Measurements from ENCODE around the gene FHL3. TPM values are rescaled to one million over a fixed set of nuclear protein-coding genes. Genes with fewer than 3 reads are reported as not detected.

The FHL3 gene
- total RNA-seq, 2 donors from 2014 or later, result 7.3 to 7.8 TPM

GRCh38 chr1:37952738-37953137, 52.6 kb downstream of the FHL3 start:
- intact Hi-C loops (cut with DNase I), result no loop called here

GRCh38 chr1:37951783-37952624, 53.3 kb downstream of the FHL3 start:
- intact Hi-C loops (cut with DNase I), result no loop called here
- no peak for DNase-seq

More at GRCh38 chr1:37952738-37953137, 52.6 kb downstream of the FHL3 start:
- ATAC-seq, result no peak
- Histone ChIP-seq H3K4me1 (no peaks in the 10 kb centered on the region), H3K36me3 (replicated peaks in 1 of 2; ENCODE audit: insufficient read depth in 1 of 2, low read depth in 2 of 2) (peaks cover 0 to 3% of the 10 kb centered on the region in 2 donors), H3K9me3 (no peaks in the 10 kb centered on the region), H3K27me3 (no peaks in the 10 kb centered on the region), H3K27ac (no peak overlapping the region), H3K4me3 (no peak overlapping the region)
- no peak for DNase-seq
- 76 to 88% methylated on average over 3 of the region's 3 CpGs for WGBS, 2 donors
- no peak for TF ChIP-seq POLR2A (IDR thresholded peaks at IDR 0.05)
- TF ChIP-seq CTCF (IDR thresholded peaks at IDR 0.05), result no peak

GRCh38 chr1:37951041-37951782, 54.1 kb downstream of the FHL3 start:
- DNase-seq, result no peak
- no peak for ATAC-seq
- 77 to 80% methylated on average over 11 of the region's 11 CpGs for WGBS, 2 donors

More at GRCh38 chr1:37951783-37952624, 53.3 kb downstream of the FHL3 start:
- WGBS, 2 donors, result 64 to 74% methylated on average over 4 of the region's 4 CpGs
- Histone ChIP-seq H3K27ac (no peak overlapping the region), H3K27me3 (no peaks in the 10 kb centered on the region), H3K36me3 (replicated peaks in 1 of 2; ENCODE audit: insufficient read depth in 1 of 2, low read depth in 2 of 2) (no peaks in the 10 kb centered on the region), H3K4me1 (peaks cover 5% of the 10 kb centered on the region), H3K4me3 (no peak overlapping the region), H3K9me3 (no peaks in the 10 kb centered on the region)
- no peak for ATAC-seq
- TF ChIP-seq CTCF (IDR thresholded peaks at IDR 0.05) (no peak), POLR2A (IDR thresholded peaks at IDR 0.05) (no peak)

GRCh38 chr1:37949524-37950152, 55.7 kb downstream of the FHL3 start:
- Histone ChIP-seq H3K36me3 (replicated peaks in 1 of 2; ENCODE audit: insufficient read depth in 1 of 2, low read depth in 2 of 2) (no peaks in the 10 kb centered on the region), H3K4me1 (peaks cover 21% of the 10 kb centered on the region), H3K9me3 (no peaks in the 10 kb centered on the region), H3K4me3 (no peak overlapping the region), H3K27ac (no peak overlapping the region), H3K27me3 (no peaks in the 10 kb centered on the region)
- TF ChIP-seq POLR2A (IDR thresholded peaks at IDR 0.05) (no peak), CTCF (IDR thresholded peaks at IDR 0.05) (no peak)
- no peak for DNase-seq
- 31 to 43% methylated on average over 5 to 6 of the region's 6 CpGs for WGBS, 2 donors
- no peak for ATAC-seq
- intact Hi-C loops (cut with DNase I), result no loop called here

More at GRCh38 chr1:37951041-37951782, 54.1 kb downstream of the FHL3 start:
- no peak for TF ChIP-seq CTCF (IDR thresholded peaks at IDR 0.05)
- no peak for TF ChIP-seq POLR2A (IDR thresholded peaks at IDR 0.05)
- H3K4me1 ChIP-seq, result peaks cover 7% of the 10 kb centered on the region
- no peak overlapping the region for H3K27ac ChIP-seq
- H3K27me3 ChIP-seq, result no peaks in the 10 kb centered on the region
- H3K36me3 ChIP-seq (replicated peaks in 1 of 2; ENCODE audit: insufficient read depth in 1 of 2, low read depth in 2 of 2), result no peaks in the 10 kb centered on the region
- intact Hi-C loops (cut with DNase I), result no loop called here
- no peak overlapping the region for H3K4me3 ChIP-seq
- no peaks in the 10 kb centered on the region for H3K9me3 ChIP-seq

Data from body of pancreas (tissue), 4 donors.